Mesodermal cell (in vitro differentiated cells): ENCODE results near the gene DPF1.
"Not testable (repeated sequence)": the region's sequence is repeated elsewhere in the genome, so short reads cannot be mapped to it uniquely, and the experiment has no call there.

Source experiments
- H3K27ac ChIP-seq: 2 replicates; pipeline ENCODE4 v1.7.0; 2013; ENCODE audit warnings: mild to moderate bottlenecking, low read depth, low read length, moderate library complexity; ENCODE audit not compliant: severe bottlenecking
- H3K36me3 ChIP-seq: 2 replicates; pipeline ENCODE4 v1.7.1; 2013; ENCODE audit warnings: mild to moderate bottlenecking, low read length, moderate library complexity; ENCODE audit not compliant: control insufficient read depth, insufficient read depth
- H3K4me1 ChIP-seq: one replicate; pipeline ENCODE4 v1.7.1; 2013; ENCODE audit warnings: mild to moderate bottlenecking, low read length; ENCODE audit not compliant: insufficient read depth, control insufficient read depth, poor library complexity, severe bottlenecking
- H3K4me3 ChIP-seq: 2 replicates; pipeline ENCODE4 v1.7.0; 2013; ENCODE audit warnings: low read length, control low read depth, mild to moderate bottlenecking; ENCODE audit not compliant: insufficient read depth, poor library complexity, severe bottlenecking; ENCODE audit errors: extremely low read depth
- H3K9me3 ChIP-seq: 2 replicates; pipeline ENCODE4 v1.7.1; 2013; ENCODE audit warnings: mild to moderate bottlenecking, low read length, moderate library complexity; ENCODE audit not compliant: control insufficient read depth
- WGBS, 2 experiments: methylation state at CpG; one replicate each; pipeline ENCODE4 v1.1.5; 2013; ENCODE audit warnings: missing lambda C conversion rate in 2 of 2; ENCODE audit not compliant: insufficient coverage in 2 of 2; 5-methylcytosine and 5-hydroxymethylcytosine counted together

Gene DPF1

DNA sequence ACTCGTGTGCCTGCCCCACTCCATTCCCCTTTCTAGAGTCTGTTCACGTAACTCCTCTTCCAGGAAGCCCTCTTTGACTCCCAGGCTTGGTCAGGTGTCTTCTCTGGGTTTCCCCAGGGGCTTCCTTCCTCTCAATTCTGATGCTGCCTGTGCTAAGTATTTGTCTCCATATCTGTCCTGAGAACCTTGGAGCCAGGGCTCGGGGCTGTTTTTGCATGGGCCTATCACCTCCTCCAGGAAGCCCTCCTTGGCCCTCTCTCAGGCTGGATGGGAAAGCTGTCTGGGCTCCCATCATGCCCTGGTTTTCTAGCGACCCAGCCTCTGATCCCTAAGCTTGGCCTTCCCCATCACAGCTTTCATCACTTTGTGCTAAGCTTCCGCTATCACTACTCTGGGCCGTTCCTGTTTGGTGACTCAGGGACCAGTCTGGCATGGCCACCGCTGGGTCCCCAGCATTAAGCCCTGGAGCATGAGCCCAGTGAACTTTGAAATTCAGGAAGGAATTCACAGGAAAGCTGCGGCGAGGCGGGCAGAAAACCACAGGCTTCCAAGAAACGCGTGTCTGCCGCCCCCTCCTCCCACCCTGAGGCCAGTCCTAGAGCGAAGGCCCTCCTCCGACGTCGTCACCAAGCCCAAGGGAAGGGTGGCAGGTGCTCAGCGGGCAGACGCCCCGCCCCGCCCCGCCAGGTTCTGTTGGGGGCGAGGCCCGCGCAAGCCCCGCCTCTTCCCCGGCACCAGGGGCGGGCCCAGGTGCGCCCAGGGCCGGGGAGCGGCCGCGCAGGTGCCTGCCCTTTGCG lies 39.9 kb upstream of the DPF1 start:
- H3K4me3 ChIP-seq, result peak overlapping the region; percentile 52
- no peak overlapping the region for H3K27ac ChIP-seq
- H3K36me3 ChIP-seq, result no peaks in the 10 kb centered on the region
- H3K4me1 ChIP-seq, result peaks cover 25% of the 10 kb centered on the region
- WGBS, 2 experiments, result 10 to 11% methylated on average over 21 to 34 of the region's 34 CpGs
- H3K9me3 ChIP-seq, result no peaks in the 10 kb centered on the region

DNA sequence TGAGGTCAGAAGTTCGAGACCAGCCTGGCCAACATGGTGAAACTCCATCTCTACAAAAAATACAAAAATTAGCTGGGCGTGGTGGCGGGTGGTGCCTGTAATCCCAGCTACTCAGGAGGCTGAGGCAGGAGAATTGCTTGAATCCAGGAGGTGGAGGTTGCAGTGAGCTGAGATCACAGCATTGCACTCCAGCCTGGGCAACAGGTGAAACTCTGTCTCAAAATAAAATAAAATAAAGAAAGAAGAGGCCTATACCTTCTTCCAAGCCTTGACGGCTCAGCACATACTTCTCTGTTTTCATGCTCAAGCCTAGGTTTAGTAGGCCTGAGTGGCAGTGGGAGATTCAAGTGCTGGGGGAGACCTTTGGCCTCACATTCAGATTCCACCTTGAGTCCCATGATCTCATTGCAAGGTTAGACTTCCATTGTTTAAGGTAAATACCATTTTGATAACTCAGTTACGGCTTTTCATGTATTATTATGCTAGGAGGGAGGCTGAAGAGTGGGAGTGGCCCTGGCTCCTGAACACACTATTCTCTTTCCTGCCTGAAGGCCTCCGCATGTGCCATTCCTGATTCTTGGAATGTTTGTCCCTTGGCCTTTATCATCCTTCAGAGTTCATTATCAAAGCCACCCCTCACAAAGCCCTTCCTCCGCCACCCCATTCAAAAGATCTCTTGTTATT lies 38.7 kb upstream of the DPF1 start:
- H3K4me1 ChIP-seq, result peaks cover 20% of the 10 kb centered on the region
- 93 to 98% methylated on average over 4 to 5 of the region's 7 CpGs for WGBS, 2 experiments
- H3K9me3 ChIP-seq, result no peaks in the 10 kb centered on the region
- H3K4me3 ChIP-seq, result no peak overlapping the region
- no peaks in the 10 kb centered on the region for H3K36me3 ChIP-seq
- no peak overlapping the region for H3K27ac ChIP-seq

DNA sequence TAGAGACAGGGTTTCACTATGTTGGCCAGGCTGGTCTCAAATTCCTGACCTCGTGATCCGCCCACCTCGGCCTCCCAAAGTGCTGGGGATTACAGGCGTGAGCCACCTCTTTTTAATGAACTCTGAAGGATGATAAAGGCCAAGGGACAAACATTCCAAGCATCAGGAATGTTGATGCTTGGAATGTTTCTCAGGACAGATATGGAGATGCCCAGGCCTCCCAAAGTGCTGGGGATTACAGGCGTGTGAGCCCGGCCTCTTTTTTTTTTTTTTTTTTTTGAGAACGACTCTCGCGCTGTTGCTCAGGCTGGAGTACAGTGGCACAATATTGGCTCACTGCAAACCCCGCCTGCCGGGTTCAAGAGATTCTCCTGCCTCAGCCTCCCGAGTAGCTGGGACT lies 37.9 kb upstream of the DPF1 start:
- not testable (repeated sequence) for H3K27ac ChIP-seq, H3K36me3 ChIP-seq, H3K9me3 ChIP-seq, H3K4me3 ChIP-seq
- 90 to 96% methylated on average over 7 to 10 of the region's 12 CpGs for WGBS, 2 experiments
- H3K4me1 ChIP-seq, result peaks cover 12% of the 10 kb centered on the region

DNA sequence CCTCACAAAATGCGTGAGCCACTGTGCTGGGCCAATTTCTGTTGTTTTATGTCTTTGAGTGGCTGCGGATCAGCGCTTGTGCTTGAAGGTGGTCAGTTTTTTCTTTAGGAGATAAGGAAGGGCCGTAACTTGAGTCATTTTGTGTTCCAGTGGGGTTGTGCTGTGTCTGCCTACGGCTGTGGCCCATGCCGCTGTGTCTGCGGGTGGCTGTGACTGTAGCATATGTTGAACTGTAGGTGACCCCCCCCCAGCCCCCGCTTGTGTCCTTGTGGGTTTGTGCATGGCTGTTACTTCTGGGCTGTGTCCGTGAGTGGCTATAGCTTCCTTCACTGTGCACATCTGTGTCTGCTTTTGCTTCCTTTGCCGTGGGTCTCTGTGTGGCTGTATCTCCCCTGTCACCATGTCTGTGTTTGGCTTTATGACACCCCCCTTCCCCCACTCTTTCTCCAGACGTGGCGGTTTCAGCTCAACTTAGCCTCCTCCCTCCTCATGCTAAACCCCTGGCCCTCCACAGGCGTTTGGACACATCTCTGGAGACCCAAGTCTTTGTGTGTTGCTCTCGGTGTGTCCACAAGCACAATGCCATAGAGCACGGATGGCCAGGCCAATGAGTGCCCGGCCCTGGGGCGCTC lies 31.5 kb upstream of the DPF1 start:
- Histone ChIP-seq H3K9me3 (no peaks in the 10 kb centered on the region), H3K4me1 (peaks cover 24% of the 10 kb centered on the region), H3K4me3 (peak overlapping the region; percentile 46), H3K36me3 (no peaks in the 10 kb centered on the region), H3K27ac (peak overlapping the region; percentile 53)
- WGBS, 2 experiments, result 66 to 67% methylated on average over 15 to 17 of the region's 17 CpGs

DNA sequence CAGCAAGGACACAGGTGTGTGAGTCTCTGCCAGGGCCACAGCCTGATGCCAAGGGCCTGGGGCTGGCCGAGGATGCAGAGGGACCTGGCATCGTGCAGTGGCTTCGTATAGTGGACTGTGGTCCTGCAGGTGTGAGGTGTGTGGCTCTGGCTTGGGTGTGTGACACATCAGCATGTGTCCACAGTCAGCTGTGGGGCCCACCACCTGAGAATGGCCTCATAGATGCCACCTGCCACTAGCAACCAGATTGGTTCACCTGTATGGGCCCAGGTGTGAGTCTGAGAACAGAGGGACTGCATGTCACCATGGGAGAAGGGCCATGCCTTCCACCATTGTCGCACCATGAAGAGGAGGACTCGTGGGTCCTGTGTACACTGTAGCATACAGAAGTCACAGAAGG lies 29.8 kb upstream of the DPF1 start:
- WGBS, 2 experiments, result 93% methylated on average over 5 of the region's 5 CpGs
- H3K4me1 ChIP-seq, result peaks cover 24% of the 10 kb centered on the region
- no peaks in the 10 kb centered on the region for H3K36me3 ChIP-seq
- H3K4me3 ChIP-seq, result no peak overlapping the region
- H3K9me3 ChIP-seq, result no peaks in the 10 kb centered on the region
- H3K27ac ChIP-seq, result no peak overlapping the region

DNA sequence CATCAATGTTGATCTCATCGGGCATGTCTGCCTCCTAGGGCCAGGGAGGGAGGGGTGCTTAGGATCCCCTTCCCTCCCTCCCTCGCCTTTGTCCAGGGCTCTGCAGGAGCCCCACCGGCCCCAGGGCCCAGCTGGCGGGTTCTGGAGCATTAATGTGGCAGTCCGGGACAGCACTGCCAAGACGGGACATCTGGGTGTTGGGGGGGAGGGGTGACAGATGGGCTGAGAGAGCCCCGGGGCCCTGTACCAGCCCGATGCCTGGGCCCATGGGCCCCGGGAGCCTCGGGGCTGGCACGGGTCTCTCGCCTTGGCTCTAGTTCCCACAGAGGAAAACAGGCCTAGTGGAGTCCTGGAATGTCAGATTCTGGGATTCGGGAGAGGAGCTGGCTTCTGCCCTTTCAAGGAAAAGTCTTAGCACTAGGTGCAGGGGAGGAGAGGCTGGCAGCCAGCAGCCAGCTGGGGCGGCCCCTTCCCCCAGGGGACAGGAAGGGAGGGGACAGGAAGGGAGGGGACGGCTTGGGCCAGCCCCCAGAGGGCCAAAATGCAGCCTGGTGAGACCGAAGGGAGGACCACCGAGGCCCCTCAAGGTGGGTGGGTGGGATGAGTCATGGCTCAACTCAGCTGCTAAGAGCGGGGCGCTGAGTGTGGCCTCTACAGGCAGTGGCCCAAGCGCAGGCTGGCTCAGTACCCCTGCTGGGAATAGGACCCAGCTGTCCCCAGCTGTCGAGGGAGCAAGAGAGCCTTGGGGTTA lies 29.1 kb upstream of the DPF1 start:
- H3K36me3 ChIP-seq, result no peaks in the 10 kb centered on the region
- no peak overlapping the region for H3K4me3 ChIP-seq
- no peaks in the 10 kb centered on the region for H3K9me3 ChIP-seq
- 19 to 36% methylated on average over 12 to 13 of the region's 21 CpGs for WGBS, 2 experiments
- peak overlapping the region; percentile 57 for H3K27ac ChIP-seq
- peaks cover 24% of the 10 kb centered on the region for H3K4me1 ChIP-seq

DNA sequence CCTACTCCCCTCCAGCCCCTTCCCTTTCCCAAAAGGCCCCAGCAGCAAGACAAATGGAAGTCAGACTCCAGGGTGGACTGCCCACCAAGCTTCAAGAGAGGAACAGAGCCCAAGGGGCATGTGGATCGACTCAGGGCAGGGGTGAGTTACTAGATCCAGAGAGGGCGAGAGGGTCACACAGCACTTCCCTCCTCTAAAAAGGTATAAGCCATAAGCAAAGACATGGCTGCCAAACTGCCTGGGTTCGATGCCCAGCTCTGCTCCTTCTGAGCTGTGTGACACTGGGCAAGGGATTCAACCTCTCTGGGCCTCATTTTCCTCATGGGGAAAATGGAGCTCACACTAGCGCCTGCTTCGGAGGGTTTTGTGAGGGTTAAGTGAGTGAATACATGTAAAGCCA lies 28.4 kb upstream of the DPF1 start:
- Histone ChIP-seq H3K36me3 (no peaks in the 10 kb centered on the region), H3K4me1 (peaks cover 24% of the 10 kb centered on the region), H3K27ac (no peak overlapping the region), H3K4me3 (peak overlapping the region; percentile 10), H3K9me3 (no peaks in the 10 kb centered on the region)
- WGBS, 2 experiments, result 77 to 91% methylated on average over 5 of the region's 5 CpGs

DNA sequence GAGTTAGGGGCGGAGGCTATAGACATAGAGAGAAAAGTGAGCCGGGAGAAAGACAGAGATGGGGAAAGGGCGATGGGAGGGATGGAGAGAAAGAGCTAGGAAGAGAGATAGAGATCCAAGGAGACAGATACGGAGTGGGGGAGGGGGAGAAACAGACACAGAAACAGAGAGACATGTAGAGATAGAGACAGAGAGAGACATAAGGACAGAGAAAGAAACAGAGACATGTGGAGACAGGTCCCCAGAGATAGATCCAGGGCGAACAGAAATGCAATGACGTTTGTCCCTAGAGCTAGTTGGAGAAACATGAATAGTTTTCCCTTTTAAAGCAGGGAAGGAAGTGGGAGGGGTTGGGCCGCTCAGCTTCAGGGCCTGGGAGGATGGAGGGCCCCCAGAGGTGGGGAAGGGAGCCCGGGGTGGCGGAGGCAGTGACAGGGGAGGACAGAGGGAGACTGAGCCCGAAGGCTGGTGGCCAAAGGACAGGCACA lies 27.6 kb upstream of the DPF1 start:
- peak overlapping the region; percentile 64 for H3K27ac ChIP-seq
- H3K9me3 ChIP-seq, result no peaks in the 10 kb centered on the region
- H3K36me3 ChIP-seq, result no peaks in the 10 kb centered on the region
- H3K4me1 ChIP-seq, result peaks cover 24% of the 10 kb centered on the region
- H3K4me3 ChIP-seq, result peak overlapping the region; percentile 11
- WGBS, 2 experiments, result 20 to 27% methylated on average over 8 to 9 of the region's 10 CpGs

DNA sequence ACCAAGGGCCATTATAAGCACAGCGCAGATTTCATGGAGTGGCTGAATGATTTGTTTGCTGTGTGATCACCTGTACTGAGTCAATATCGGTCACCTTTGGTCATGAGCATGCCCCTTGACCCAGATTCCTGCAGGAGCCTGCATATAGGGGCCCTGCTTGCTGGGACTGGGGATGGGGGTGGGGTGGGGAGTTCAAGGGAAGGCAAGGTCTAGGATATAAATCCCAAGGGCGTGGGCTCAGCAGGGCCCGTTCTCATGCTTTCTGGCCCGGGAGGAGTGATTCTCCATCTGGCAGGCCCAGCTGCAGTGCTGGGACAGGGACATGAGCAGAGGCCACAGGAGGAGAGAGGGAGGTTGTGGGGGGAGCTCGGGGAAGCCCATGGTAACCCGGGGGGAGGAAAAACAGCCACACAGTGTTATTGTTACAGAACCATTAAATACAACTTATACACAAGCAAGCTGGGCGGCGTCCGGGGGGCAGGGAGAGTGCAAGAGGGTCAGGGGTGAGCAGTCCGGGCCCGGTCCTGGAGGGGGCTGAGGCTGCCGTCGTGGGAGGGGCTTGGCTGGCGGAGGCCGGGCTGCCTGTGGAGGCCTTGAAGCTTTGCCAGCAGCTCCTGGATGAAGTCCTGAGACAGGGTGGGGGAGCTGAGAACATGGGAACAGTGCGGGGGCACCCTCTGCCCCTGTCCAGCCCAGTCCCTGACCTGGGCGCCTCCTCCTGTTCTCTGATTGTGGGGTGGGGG lies 27.0 kb upstream of the DPF1 start:
- Histone ChIP-seq H3K4me3 (peak overlapping the region; percentile 11), H3K36me3 (no peaks in the 10 kb centered on the region), H3K27ac (peak overlapping the region; percentile 64), H3K4me1 (peaks cover 27% of the 10 kb centered on the region), H3K9me3 (no peaks in the 10 kb centered on the region)
- 12 to 34% methylated on average over 11 to 12 of the region's 18 CpGs for WGBS, 2 experiments

DNA sequence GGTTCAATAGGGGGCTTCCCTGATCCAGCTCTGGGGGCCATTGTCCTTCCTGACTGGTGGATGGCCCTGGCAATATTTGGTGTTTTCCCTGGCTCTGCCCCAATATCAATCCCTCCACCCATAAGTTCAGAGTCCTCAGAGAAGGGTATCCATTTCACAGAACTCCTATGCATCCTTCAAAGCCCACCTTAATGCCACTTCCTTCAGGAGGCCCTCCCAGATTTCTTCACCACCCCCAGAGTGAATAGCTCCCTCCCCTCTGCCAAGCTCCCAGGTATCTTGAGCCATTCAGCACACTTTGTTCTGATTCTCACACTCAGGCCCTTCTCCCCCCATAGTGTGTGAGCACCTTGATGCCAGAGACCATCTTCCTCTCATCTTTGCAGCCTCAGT lies 26.4 kb upstream of the DPF1 start:
- Histone ChIP-seq H3K4me1 (peaks cover 30% of the 10 kb centered on the region), H3K27ac (no peak overlapping the region), H3K4me3 (no peak overlapping the region), H3K36me3 (no peaks in the 10 kb centered on the region), H3K9me3 (no peaks in the 10 kb centered on the region)
